Fibroblast of lung (primary cell): Measurements from ENCODE around the gene PID1. TPM values are rescaled to one million over a fixed set of nuclear protein-coding genes. Genes with fewer than 3 reads are reported as not detected.

Source experiments
- DNase-seq, 2 donors: peaks; one replicate each; pipeline versions ENCODE4 v3.0.0 to v3.0.0-alpha.2; 2010; ENCODE audit warnings: low read depth in 2 of 2
- H2AFZ ChIP-seq: 2 replicates; pipeline ENCODE4 v1.5.1; 2012; ENCODE audit warnings: low read length, control low read depth, inconsistent platforms
- H3K27ac ChIP-seq: 2 replicates; pipeline ENCODE4 v1.5.1; 2011; ENCODE audit warnings: low read length, control low read depth; ENCODE audit not compliant: insufficient read depth
- H3K27me3 ChIP-seq: 2 replicates; pipeline ENCODE4 v1.5.1; 2011; ENCODE audit warnings: mild to moderate bottlenecking, low read length; ENCODE audit not compliant: control insufficient read depth, insufficient read depth
- H3K36me3 ChIP-seq: 2 replicates; pipeline ENCODE4 v1.5.1; 2011; ENCODE audit warnings: low read length; ENCODE audit not compliant: control insufficient read depth, insufficient read depth
- H3K4me1 ChIP-seq: 2 replicates; pipeline ENCODE4 v1.5.1; 2011; ENCODE audit warnings: low read length; ENCODE audit not compliant: control insufficient read depth, insufficient read depth; ENCODE audit errors: extremely low read depth
- H3K4me2 ChIP-seq: 2 replicates; pipeline ENCODE4 v1.5.1; 2011; ENCODE audit warnings: low read length, control low read depth; ENCODE audit not compliant: insufficient read depth; ENCODE audit errors: extremely low read depth
- H3K4me3 ChIP-seq, 4 experiments: fragments of 200-600 bp in 1 of 4; sonication (generic) in 1 of 4; replicated peaks in 1 of 4; 2 replicates each; pipeline ENCODE4 v1.5.1; 2011 to 2016; ENCODE audit warnings: low read length in 4 of 4, low read depth in 3 of 4, mild to moderate bottlenecking in 3 of 4, control low read depth in 2 of 4, inconsistent platforms in 1 of 4, mixed read lengths in 1 of 4; ENCODE audit not compliant: insufficient read depth in 1 of 4; ENCODE audit errors: control extremely low read depth in 1 of 4
- H3K79me2 ChIP-seq: 2 replicates; pipeline ENCODE4 v1.5.1; 2012; ENCODE audit warnings: mild to moderate bottlenecking, low read length, inconsistent platforms; ENCODE audit not compliant: control insufficient read depth, insufficient read depth
- H3K9ac ChIP-seq: 2 replicates; pipeline ENCODE4 v1.5.1; 2011; ENCODE audit warnings: mild to moderate bottlenecking, low read length, control low read depth; ENCODE audit not compliant: insufficient read depth
- H3K9me3 ChIP-seq: 2 replicates; pipeline ENCODE4 v1.5.1; 2012; ENCODE audit warnings: low read depth, low read length; ENCODE audit not compliant: control insufficient read depth, insufficient read depth
- H4K20me1 ChIP-seq: 2 replicates; pipeline ENCODE4 v1.5.1; 2011; ENCODE audit warnings: low read length; ENCODE audit not compliant: control insufficient read depth, insufficient read depth; ENCODE audit errors: extremely low read depth
- EZH2 ChIP-seq: IDR thresholded peaks from 2 replicates; pipeline ENCODE4 v1.5.1; 2012; ENCODE audit warnings: low read length, control low read depth, mild to moderate bottlenecking; ENCODE audit errors: missing control alignments
- polyA plus RNA-seq, 2 donors: library from polyadenylated mRNA; depleted of rRNA in 1 of 2; stranded (reverse) in 1 of 2; unstranded in 1 of 2; fragments of >200 nt; gene quantifications; 2 replicates each; pipeline ENCODE4 v1.2.1, GENCODE V29; 2011 to 2012; ENCODE audit warnings: missing spikeins in 1 of 2
- total RNA-seq: library from RNA; depleted of rRNA; stranded (reverse); fragments of >200 nt; gene quantifications from 2 replicates; pipeline ENCODE4 v1.2.1, GENCODE V29; 2014
- TF ChIP-seq, protein P1 (sequence below), 2 donors: IDR thresholded peaks in 1 of 2; conservative IDR thresholded peaks in 1 of 2; 1 replicate in 1 of 2; 2 replicates in 1 of 2; pipeline ENCODE4 v1.5.1; 2011 to 2012; ENCODE audit warnings: low read length in 2 of 2, control low read depth in 1 of 2, inconsistent platforms in 1 of 2, low read depth in 1 of 2, mild to moderate bottlenecking in 1 of 2

PID1 gene
- total and polyA plus RNA-seq, 2 donors (not counting 1 experiment from before 2014, with no cell fraction given) = 15.7 to 29.6 TPM

DNA sequence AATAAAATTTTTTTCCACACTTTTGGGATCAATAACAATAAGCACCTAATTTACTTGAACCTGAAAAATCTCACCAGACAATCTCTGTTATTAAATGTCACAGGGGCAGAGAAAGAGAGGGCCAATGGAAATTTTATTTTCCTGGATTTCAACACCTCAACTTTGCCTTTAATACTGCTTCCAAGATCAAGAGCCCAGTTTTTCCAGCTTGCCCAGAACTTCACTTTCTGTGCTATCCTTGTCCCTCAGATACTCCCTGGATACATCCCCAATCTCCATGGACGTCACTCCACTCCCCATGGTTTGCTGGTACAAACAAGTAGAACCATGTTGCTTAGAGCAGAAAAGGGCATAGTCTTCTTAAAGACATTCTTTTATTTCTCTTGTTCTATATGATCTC, 29.3 kb upstream of the PID1 start:
- no peak overlapping the region for H2AFZ ChIP-seq
- H3K36me3 ChIP-seq = no peaks in the 10 kb centered on the region
- H3K4me1 ChIP-seq = no peaks in the 10 kb centered on the region
- no peak for DNase-seq
- no peak overlapping the region for H3K4me2 ChIP-seq
- H3K27ac ChIP-seq = no peak overlapping the region
- H4K20me1 ChIP-seq = no peaks in the 10 kb centered on the region
- H3K9me3 ChIP-seq = no peaks in the 10 kb centered on the region
- H3K79me2 ChIP-seq = no peaks in the 10 kb centered on the region
- no peak overlapping the region for H3K9ac ChIP-seq
- TF ChIP-seq, protein P1, sequence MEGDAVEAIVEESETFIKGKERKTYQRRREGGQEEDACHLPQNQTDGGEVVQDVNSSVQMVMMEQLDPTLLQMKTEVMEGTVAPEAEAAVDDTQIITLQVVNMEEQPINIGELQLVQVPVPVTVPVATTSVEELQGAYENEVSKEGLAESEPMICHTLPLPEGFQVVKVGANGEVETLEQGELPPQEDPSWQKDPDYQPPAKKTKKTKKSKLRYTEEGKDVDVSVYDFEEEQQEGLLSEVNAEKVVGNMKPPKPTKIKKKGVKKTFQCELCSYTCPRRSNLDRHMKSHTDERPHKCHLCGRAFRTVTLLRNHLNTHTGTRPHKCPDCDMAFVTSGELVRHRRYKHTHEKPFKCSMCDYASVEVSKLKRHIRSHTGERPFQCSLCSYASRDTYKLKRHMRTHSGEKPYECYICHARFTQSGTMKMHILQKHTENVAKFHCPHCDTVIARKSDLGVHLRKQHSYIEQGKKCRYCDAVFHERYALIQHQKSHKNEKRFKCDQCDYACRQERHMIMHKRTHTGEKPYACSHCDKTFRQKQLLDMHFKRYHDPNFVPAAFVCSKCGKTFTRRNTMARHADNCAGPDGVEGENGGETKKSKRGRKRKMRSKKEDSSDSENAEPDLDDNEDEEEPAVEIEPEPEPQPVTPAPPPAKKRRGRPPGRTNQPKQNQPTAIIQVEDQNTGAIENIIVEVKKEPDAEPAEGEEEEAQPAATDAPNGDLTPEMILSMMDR (conservative IDR thresholded peaks at IDR 0.05 in 1 of 2, IDR thresholded peaks at IDR 0.05 in 1 of 2; ENCODE audit: low read depth in 1 of 2, low read length in 2 of 2) = no peak
- no peak for TF ChIP-seq EZH2
- no peak overlapping the region for H3K4me3 ChIP-seq
- no peaks in the 10 kb centered on the region for H3K27me3 ChIP-seq

- no peak overlapping the region for H3K9ac ChIP-seq
- peak overlapping the region; percentile 34 for H2AFZ ChIP-seq
- no peak overlapping the region for H3K27ac ChIP-seq
- H3K9me3 ChIP-seq = no peaks in the 10 kb centered on the region
- TF ChIP-seq, protein P1 (conservative IDR thresholded peaks at IDR 0.05 in 1 of 2, IDR thresholded peaks at IDR 0.05 in 1 of 2; ENCODE audit: low read depth in 1 of 2, low read length in 2 of 2) = no peak
- TF ChIP-seq EZH2 = no peak
- no peaks in the 10 kb centered on the region for H3K27me3 ChIP-seq
- no peaks in the 10 kb centered on the region for H3K79me2 ChIP-seq
- peak overlapping the region; percentile 23 for H3K4me2 ChIP-seq
- H4K20me1 ChIP-seq = no peaks in the 10 kb centered on the region
- H3K36me3 ChIP-seq = no peaks in the 10 kb centered on the region
- no peak overlapping the region for H3K4me3 ChIP-seq
- H3K4me1 ChIP-seq = no peaks in the 10 kb centered on the region
- DNase-seq = peak in 1 of 2 donors; percentile 23
Measured at GRCh38 chr2:229297247-229297646, 26.2 kb upstream of the PID1 start.

- no peak overlapping the region for H2AFZ ChIP-seq
- H3K27me3 ChIP-seq = no peaks in the 10 kb centered on the region
- no peaks in the 10 kb centered on the region for H3K36me3 ChIP-seq
- DNase-seq = peak in 1 of 2 donors; percentile 16
- TF ChIP-seq EZH2 = no peak
- TF ChIP-seq, protein P1 (conservative IDR thresholded peaks at IDR 0.05 in 1 of 2, IDR thresholded peaks at IDR 0.05 in 1 of 2; ENCODE audit: low read depth in 1 of 2, low read length in 2 of 2) = no peak
- no peak overlapping the region for H3K4me3 ChIP-seq
- H4K20me1 ChIP-seq = no peaks in the 10 kb centered on the region
- H3K9ac ChIP-seq = no peak overlapping the region
- H3K4me1 ChIP-seq = no peaks in the 10 kb centered on the region
- no peak overlapping the region for H3K4me2 ChIP-seq
- H3K79me2 ChIP-seq = no peaks in the 10 kb centered on the region
- H3K27ac ChIP-seq = no peak overlapping the region
- H3K9me3 ChIP-seq = no peaks in the 10 kb centered on the region
Measured at GRCh38 chr2:229296536-229296935, 25.4 kb upstream of the PID1 start.
